LNCAP (cell line): ENCODE data around the gene TOMT.

Experiments used
- CTCF ChIP-seq: fragments of 450-650 bp; IDR thresholded peaks from 2 replicates; pipeline ENCODE4 v1.5.1; 2017; ENCODE audit warnings: mild to moderate bottlenecking

The TOMT gene

GRCh38 chr11:72139500-72139899 is 33.8 kb downstream of the TOMT start:
- TF ChIP-seq CTCF = no peak

GRCh38 chr11:72140661-72141060 is 34.9 kb downstream of the TOMT start:
- TF ChIP-seq CTCF = no peak

GRCh38 chr11:72141066-72141465 is 35.3 kb downstream of the TOMT start:
- TF ChIP-seq CTCF = no peak

- no peak for TF ChIP-seq CTCF
Measured at GRCh38 chr11:72144807-72145565, 39.3 kb downstream of the TOMT start.

- no peak for TF ChIP-seq CTCF
Measured at GRCh38 chr11:72146625-72147024, 40.9 kb downstream of the TOMT start.

GRCh38 chr11:72150882-72151281 is 45.2 kb downstream of the TOMT start:
- no peak for TF ChIP-seq CTCF

GRCh38 chr11:72154816-72155215 is 49.1 kb downstream of the TOMT start:
- no peak for TF ChIP-seq CTCF

- TF ChIP-seq CTCF = no peak
Measured at GRCh38 chr11:72155751-72156150, 50.0 kb downstream of the TOMT start.
